GM12801 (cell line): ENCODE measurements around the gene PLCB1.

Source experiments
- CTCF ChIP-seq: IDR thresholded peaks from one replicate; pipeline ENCODE4 v1.5.1; 2011; ENCODE audit warnings: control low read depth; ENCODE audit not compliant: insufficient read length; ENCODE audit errors: extremely low read depth

The PLCB1 gene

GRCh38 chr20:8226106-8226505, 94.0 kb downstream of the PLCB1 start:
- no peak for TF ChIP-seq CTCF

DNA sequence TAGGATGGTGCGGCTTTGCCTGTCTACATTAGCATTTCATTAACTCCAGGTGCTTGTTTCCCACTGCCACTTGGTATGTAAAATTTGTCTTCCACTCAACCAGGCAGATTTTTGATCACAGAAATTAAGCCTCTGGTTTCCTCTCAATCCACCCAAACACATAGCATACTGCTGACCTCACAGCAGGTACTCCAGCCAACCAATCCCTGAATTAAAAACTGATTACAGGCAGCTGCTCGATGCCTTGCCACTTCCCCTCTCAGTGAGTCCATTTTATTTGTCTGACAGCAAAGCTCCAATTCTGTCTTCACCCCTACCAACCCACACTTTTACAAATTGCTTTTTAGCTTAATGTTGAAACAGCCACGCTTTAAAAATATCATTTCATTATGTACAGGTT, 95.2 kb downstream of the PLCB1 start:
- no peak for TF ChIP-seq CTCF

GRCh38 chr20:8228315-8228714, 96.2 kb downstream of the PLCB1 start:
- no peak for TF ChIP-seq CTCF

DNA sequence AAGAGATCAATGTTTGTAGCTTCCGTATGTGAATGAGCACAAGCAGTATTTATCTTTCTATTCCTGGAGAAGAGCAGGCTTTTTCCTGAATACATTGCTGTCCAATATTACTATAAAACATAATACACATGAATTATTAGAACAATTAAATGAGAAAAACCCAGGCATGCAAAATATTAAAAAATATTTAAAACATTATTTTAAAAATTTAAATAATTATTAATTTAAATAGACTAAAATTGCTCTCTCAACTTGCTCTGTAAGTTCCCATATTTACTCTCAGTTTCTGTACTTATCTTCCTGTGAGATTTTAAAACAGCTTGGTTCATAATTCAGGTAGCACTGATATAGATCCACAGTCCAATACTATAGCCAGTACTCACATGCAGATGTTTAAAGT, 97.0 kb downstream of the PLCB1 start:
- no peak for TF ChIP-seq CTCF

- TF ChIP-seq CTCF: no peak
Observed at GRCh38 chr20:8231038-8231437, 99.0 kb downstream of the PLCB1 start.

- TF ChIP-seq CTCF: no peak
Observed at GRCh38 chr20:8232332-8232731, 100.3 kb downstream of the PLCB1 start.

DNA sequence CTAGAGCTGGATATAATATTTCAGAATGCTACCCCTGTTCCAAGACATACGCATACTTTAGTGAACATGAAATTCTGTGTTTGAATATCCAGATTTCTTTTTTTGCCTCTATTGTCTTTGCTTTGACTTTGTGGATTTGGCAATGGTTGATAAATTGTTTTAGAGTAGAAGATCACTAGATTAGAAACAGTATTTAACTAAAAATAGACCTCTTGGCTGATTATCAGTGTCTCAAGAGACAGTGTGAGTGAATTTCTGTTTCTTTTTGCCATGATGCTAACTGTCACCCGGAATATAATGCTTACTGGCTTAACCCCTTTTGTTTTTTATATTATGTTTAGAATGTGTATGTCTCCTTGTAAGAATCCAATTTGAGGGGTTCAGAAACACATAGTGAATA, 102.5 kb downstream of the PLCB1 start:
- TF ChIP-seq CTCF: no peak

GRCh38 chr20:8242066-8242465, 110.0 kb downstream of the PLCB1 start:
- no peak for TF ChIP-seq CTCF
